ENCODE results near the gene GRAPL. TPM values are rescaled to one million over a fixed set of nuclear protein-coding genes. Genes with fewer than 3 reads are reported as not detected.
"Not testable (repeated sequence)": the region's sequence is repeated elsewhere in the genome, so short reads cannot be mapped to it uniquely, and the experiment has no call there.

GRAPL gene
- total and polyA plus RNA-seq, 2 of the 4 experiments (the other 2 are of a cell fraction), result not detected

GRCh38 chr17:19090058-19090772, 37.2 kb upstream of the GRAPL start:
- intact Hi-C loops (cut with micrococcal nuclease); H4K91ac ChIP-seq (ENCODE audit: insufficient read depth, low read depth, low read length): not testable (repeated sequence)

GRCh38 chr17:19092737-19093683, 34.4 kb upstream of the GRAPL start:
- H2AK5ac ChIP-seq (ENCODE audit: low read depth, low read length); intact Hi-C loops (cut with micrococcal nuclease); H2BK15ac ChIP-seq (ENCODE audit: low read depth, low read length); POLR2A ChIA-PET (ENCODE audit: unreplicated experiment); dilution Hi-C loops (cut with HindIII; ENCODE audit: low sequenced_read_pairs, unreplicated experiment); H2BK120ac ChIP-seq (ENCODE audit: low read depth, low read length); H3K9ac ChIP-seq (ENCODE audit: low read depth, low read length); H4K5ac ChIP-seq (ENCODE audit: low read depth, low read length); H3K4me1 ChIP-seq (ENCODE audit: control insufficient read depth, insufficient read depth, low read length); H3K4me3 ChIP-seq (ENCODE audit: insufficient read depth, low read depth, low read length); H3K9me3 ChIP-seq (ENCODE audit: control insufficient read depth, insufficient read depth, low read length); H3K4me2 ChIP-seq (ENCODE audit: low read depth, low read length); H4K91ac ChIP-seq (ENCODE audit: insufficient read depth, low read depth, low read length); H2AFZ ChIP-seq (replicated peaks; ENCODE audit: low read length, poor library complexity); H4K20me1 ChIP-seq (ENCODE audit: insufficient read depth, low read length); H3K27ac ChIP-seq (ENCODE audit: insufficient read depth, low read length); H3K23ac ChIP-seq (ENCODE audit: low read depth, low read length); H3K4ac ChIP-seq (ENCODE audit: low read depth, low read length); H2AK9ac ChIP-seq (replicated peaks; ENCODE audit: low read depth, low read length, poor library complexity); BruUV-seq (replicated peaks); H3K56ac ChIP-seq (ENCODE audit: extremely low read depth, insufficient read depth, low read length); H2BK5ac ChIP-seq (ENCODE audit: low read depth, low read length, poor library complexity, severe bottlenecking); H3K18ac ChIP-seq (ENCODE audit: low read depth, low read length); H2BK20ac ChIP-seq (ENCODE audit: low read depth, low read length); H3K79me1 ChIP-seq (ENCODE audit: low read depth in 1 of 2, low read length in 2 of 2); H3K9me1 ChIP-seq (ENCODE audit: insufficient read depth, low read length); H3K14ac ChIP-seq (replicated peaks; ENCODE audit: low read depth, low read length); CTCF ChIA-PET; H3K27me3 ChIP-seq (ENCODE audit: control insufficient read depth, insufficient read depth, low read length); H4K8ac ChIP-seq (ENCODE audit: low read depth in 2 of 2, low read length in 2 of 2); H3K36me3 ChIP-seq (ENCODE audit: control insufficient read depth, insufficient read depth, low read length); in situ Hi-C loops (cut with MboI; ENCODE audit: low sequenced_read_pairs): not testable (repeated sequence)
- ATAC-seq (ENCODE audit: low read depth), result peak; percentile 61
- whole genome bisulfite sequencing, 2 experiments (ENCODE audit: extremely low coverage in 2 of 2, insufficient read length in 1 of 2), result no CpG with 5 or more reads among the region's 15 CpGs
- DNase-seq, result peak; percentile 41

More at GRCh38 chr17:19090058-19090772, 37.2 kb upstream of the GRAPL start:
- H3K23ac ChIP-seq (ENCODE audit: low read depth, low read length); H3K36me3 ChIP-seq (ENCODE audit: control insufficient read depth, insufficient read depth, low read length); H3K27ac ChIP-seq (ENCODE audit: insufficient read depth, low read length); H2BK20ac ChIP-seq (ENCODE audit: low read depth, low read length); H2BK120ac ChIP-seq (ENCODE audit: low read depth, low read length); H3K79me1 ChIP-seq (ENCODE audit: low read depth in 1 of 2, low read length in 2 of 2); H2AFZ ChIP-seq (replicated peaks; ENCODE audit: low read length, poor library complexity); DNase-seq; H2AK5ac ChIP-seq (ENCODE audit: low read depth, low read length); H2BK15ac ChIP-seq (ENCODE audit: low read depth, low read length); H3K9ac ChIP-seq (ENCODE audit: low read depth, low read length); CTCF ChIA-PET; H3K14ac ChIP-seq (replicated peaks; ENCODE audit: low read depth, low read length); H4K5ac ChIP-seq (ENCODE audit: low read depth, low read length); H3K4me1 ChIP-seq (ENCODE audit: control insufficient read depth, insufficient read depth, low read length); H4K8ac ChIP-seq (ENCODE audit: low read depth in 2 of 2, low read length in 2 of 2); ATAC-seq (ENCODE audit: low read depth); H3K4me3 ChIP-seq (ENCODE audit: insufficient read depth, low read depth, low read length); H3K4ac ChIP-seq (ENCODE audit: low read depth, low read length); H3K56ac ChIP-seq (ENCODE audit: extremely low read depth, insufficient read depth, low read length); H3K4me2 ChIP-seq (ENCODE audit: low read depth, low read length); H3K27me3 ChIP-seq (ENCODE audit: control insufficient read depth, insufficient read depth, low read length); H2AK9ac ChIP-seq (replicated peaks; ENCODE audit: low read depth, low read length, poor library complexity); H3K9me3 ChIP-seq (ENCODE audit: control insufficient read depth, insufficient read depth, low read length); H2BK5ac ChIP-seq (ENCODE audit: low read depth, low read length, poor library complexity, severe bottlenecking); H4K20me1 ChIP-seq (ENCODE audit: insufficient read depth, low read length); POLR2A ChIA-PET (ENCODE audit: unreplicated experiment); in situ Hi-C loops (cut with MboI; ENCODE audit: low sequenced_read_pairs); H3K9me1 ChIP-seq (ENCODE audit: insufficient read depth, low read length); dilution Hi-C loops (cut with HindIII; ENCODE audit: low sequenced_read_pairs, unreplicated experiment); H3K18ac ChIP-seq (ENCODE audit: low read depth, low read length): not testable (repeated sequence)
- TSS peak; percentile 73 for BruUV-seq (replicated peaks)
- WGBS, 2 experiments (ENCODE audit: extremely low coverage in 2 of 2, insufficient read length in 1 of 2), result no CpG with 5 or more reads among the region's 13 CpGs

Measured in IMR-90 (cell line).